CD4-positive, alpha-beta T cell (primary cell): Measurements from ENCODE around the gene PRRT1. TPM values are rescaled to one million over a fixed set of nuclear protein-coding genes. Genes with fewer than 3 reads are reported as not detected.
A peak's percentile ranks its signal among the peaks of the same experiment; 100 is the strongest.

Experiments
- ATAC-seq: fragments of 200-7000 bp; cut with Tn5 transposase; one replicate; pipeline ENCODE4 v1.10.0; 2022; ENCODE audit warnings: mild to moderate bottlenecking; ENCODE audit not compliant: poor library complexity
- CTCF ChIA-PET: fragments of 350-600 bp; sonication (Branson Sonifier 250); formaldehyde crosslinking; loops from one replicate; lab custom pipeline; 2021; ENCODE audit warnings: antibody characterized with exemption, inconsistent platforms; lab: Charles Lee
- POLR2A ChIA-PET: fragments of 350-600 bp; sonication (Branson Sonifier 250); formaldehyde crosslinking; loops from one replicate; lab custom pipeline; 2021; ENCODE audit warnings: antibody characterized with exemption, inconsistent platforms; lab: Charles Lee
- DNase-seq, 14 experiments: peaks; one replicate each; pipeline ENCODE4 v3.0.0-alpha.2; 2013 to 2020; ENCODE audit warnings: mixed read lengths in 2 of 14
- H3K27ac ChIP-seq, 2 donors: one replicate each; pipeline versions ENCODE4 v1.5.1 to v1.7.0; 2013; ENCODE audit warnings: low read length in 2 of 2, low read depth in 1 of 2, mild to moderate bottlenecking in 1 of 2
- H3K27me3 ChIP-seq, 2 experiments: 1 replicate in 1 of 2; 2 replicates in 1 of 2; pipeline versions ENCODE4 v1.6.1 to v1.7.0; 2013; ENCODE audit warnings: low read length in 2 of 2, control low read depth in 1 of 2, mild to moderate bottlenecking in 1 of 2, moderate library complexity in 1 of 2; ENCODE audit not compliant: insufficient read depth in 2 of 2, control insufficient read depth in 1 of 2
- H3K36me3 ChIP-seq: one replicate; pipeline ENCODE4 v1.6.1; 2013; ENCODE audit warnings: low read length, control low read depth; ENCODE audit not compliant: insufficient read depth
- H3K4me1 ChIP-seq: one replicate; pipeline ENCODE4 v1.6.1; 2013; ENCODE audit warnings: low read length, control low read depth; ENCODE audit not compliant: insufficient read depth
- H3K4me3 ChIP-seq: one replicate; pipeline ENCODE4 v1.5.1; 2013; ENCODE audit warnings: mild to moderate bottlenecking, low read length, moderate library complexity
- H3K9me3 ChIP-seq, 2 experiments: 1 replicate in 1 of 2; 2 replicates in 1 of 2; pipeline versions ENCODE4 v1.6.1 to v1.7.0; 2013; ENCODE audit warnings: low read length in 2 of 2, mild to moderate bottlenecking in 2 of 2, control low read depth in 1 of 2, moderate library complexity in 1 of 2; ENCODE audit not compliant: control insufficient read depth in 1 of 2, insufficient read depth in 1 of 2
- H3K27ac Mint-ChIP-seq: one replicate; pipeline ENCODE4 v1.8.0; 2020; ENCODE audit warnings: mixed read lengths
- H3K27me3 Mint-ChIP-seq: one replicate; pipeline ENCODE4 v1.8.0; 2021; ENCODE audit warnings: mixed read lengths
- H3K36me3 Mint-ChIP-seq: one replicate; pipeline ENCODE4 v1.8.0; 2021; ENCODE audit warnings: low read depth, mixed read lengths
- H3K4me1 Mint-ChIP-seq: one replicate; pipeline ENCODE4 v1.8.0; 2021; ENCODE audit warnings: low read depth, mixed read lengths
- H3K4me3 Mint-ChIP-seq: one replicate; pipeline ENCODE4 v1.8.0; 2020; ENCODE audit warnings: mild to moderate bottlenecking, mixed read lengths
- H3K9me3 Mint-ChIP-seq: one replicate; pipeline ENCODE4 v1.8.0; 2020; ENCODE audit warnings: mixed read lengths
- CTCF ChIP-seq: fragments of 200-600 bp; IDR thresholded peaks from one replicate; pipeline ENCODE4 v1.8.0; 2022; ENCODE audit warnings: antibody characterized with exemption, mild to moderate bottlenecking
- intact Hi-C, 2 experiments: fragments of 100-400 bp; cut with DNase I in 1 of 2; cut with micrococcal nuclease in 1 of 2; formaldehyde crosslinking; loops; one replicate each; pipeline versions ENCODE4 v1.15.1 to v1.9.0; 2023 to 2025; cut with DNase I, micrococcal nuclease
- total RNA-seq, 174 experiments: library from RNA in 2 of 174; stranded (reverse) in 2 of 174; gene quantifications; one replicate each; pipeline ENCODE4 v1.2.3 and lab custom pipeline; 2021 to 2026

The PRRT1 gene
- total RNA-seq, 2 experiments from 2014 or later, result 2.6 to 3.2 TPM

- Histone ChIP-seq H3K9me3 (no peaks in the 10 kb centered on the region), H3K27me3 (no peaks in the 10 kb centered on the region), H3K4me3 (peak overlapping the region; percentile 91), H3K4me1 (peaks cover 70% of the 10 kb centered on the region), H3K36me3 (peaks cover 37% of the 10 kb centered on the region), H3K27ac (peak overlapping the region; percentile 93 to 98)
- ChIA-PET POLR2A (interaction anchor here (1.3 to 8.1 kb wide), 2 partner anchors 14 to 793 kb away, joined by 5 to 242 read pairs; partner anchors contain the start of genes GPSM3 and PBX2), CTCF (interaction anchor here (1.2 to 2.8 kb wide), 2 partner anchors 17 kb away, joined by 5 to 14 read pairs; no protein-coding TSS in a partner anchor)
- Mint-ChIP-seq H3K9me3 (no peaks in the 10 kb centered on the region), H3K4me3 (peak overlapping the region; percentile 91), H3K27ac (peak overlapping the region; percentile 85), H3K36me3 (peaks cover 57% of the 10 kb centered on the region), H3K4me1 (peaks cover 57% of the 10 kb centered on the region), H3K27me3 (no peaks in the 10 kb centered on the region)
- ATAC-seq, result no peak
- no peak for TF ChIP-seq CTCF
- intact Hi-C loops, result loop anchor here (1.0 to 10.0 kb wide), 5 partner anchors 12 to 221 kb away; partner anchors contain the start of genes DXO (in 1 of the 2), NELFE (in 1 of the 2), PBX2 (in 1 of the 2) and PPT2 (in 1 of the 2)
- no peak for DNase-seq
Observed at GRCh38 chr6:32178547-32179440, 27.1 kb upstream of the PRRT1 start.

- Mint-ChIP-seq H3K4me1 (peaks cover 65% of the 10 kb centered on the region), H3K27ac (peak within 1 kb of the TSS; percentile 85), H3K27me3 (no peaks in the 10 kb centered on the region), H3K9me3 (no peaks in the 10 kb centered on the region), H3K4me3 (peak within 1 kb of the TSS; percentile 91), H3K36me3 (peaks cover 53% of the 10 kb centered on the region)
- H3K4me1 ChIP-seq, result peaks cover 79% of the 10 kb centered on the region
- intact Hi-C loops, result loop anchor here (1.0 to 10.0 kb wide), 6 partner anchors 12 to 221 kb away; partner anchors contain the start of genes FKBPL (in 2 of the 2), DXO (in 1 of the 2), NELFE (in 1 of the 2) and PBX2 (in 1 of the 2)
- DNase-seq (peak; percentile 83 to 99 (median 92)), ATAC-seq (peak; percentile 81)
- H3K36me3 ChIP-seq, result peaks cover 28% of the 10 kb centered on the region
- POLR2A ChIA-PET, result interaction anchor here (0.9 to 8.1 kb wide), 10 partner anchors 9 to 794 kb away, joined by 3 to 242 read pairs (median 4); partner anchors contain the start of genes ATF6B, BAG6, FKBPL and GPSM3
- peak within 1 kb of the TSS; percentile 93 to 98 for H3K27ac ChIP-seq
- H3K9me3 ChIP-seq, result no peaks in the 10 kb centered on the region
- H3K4me3 ChIP-seq, result peak within 1 kb of the TSS; percentile 91
- CTCF ChIA-PET, result interaction anchor here (0.9 to 2.8 kb wide), 2 partner anchors 17 to 49 kb away, joined by 3 to 14 read pairs; no protein-coding TSS in a partner anchor
- no peak for TF ChIP-seq CTCF
- no peaks in the 10 kb centered on the region for H3K27me3 ChIP-seq
Observed at GRCh38 chr6:32177788-32178546, 26.2 kb upstream of the PRRT1 start, which contains the start of gene RNF5. RNF5 (plus strand) TSS chr6:32178405; CDS start chr6:32178512, 107 bp downstream.
